HG03460 (cell line): Measurements from ENCODE around the gene KCND1.
A peak's percentile ranks its signal among the peaks of the same experiment; 100 is the strongest.

ENCODE experiments used
- ATAC-seq: cut with Tn5 transposase; IDR thresholded peaks from one replicate; pipeline ENCODE4 v1.9.1; 2021; ENCODE audit not compliant: unreplicated experiment

The KCND1 gene

DNA sequence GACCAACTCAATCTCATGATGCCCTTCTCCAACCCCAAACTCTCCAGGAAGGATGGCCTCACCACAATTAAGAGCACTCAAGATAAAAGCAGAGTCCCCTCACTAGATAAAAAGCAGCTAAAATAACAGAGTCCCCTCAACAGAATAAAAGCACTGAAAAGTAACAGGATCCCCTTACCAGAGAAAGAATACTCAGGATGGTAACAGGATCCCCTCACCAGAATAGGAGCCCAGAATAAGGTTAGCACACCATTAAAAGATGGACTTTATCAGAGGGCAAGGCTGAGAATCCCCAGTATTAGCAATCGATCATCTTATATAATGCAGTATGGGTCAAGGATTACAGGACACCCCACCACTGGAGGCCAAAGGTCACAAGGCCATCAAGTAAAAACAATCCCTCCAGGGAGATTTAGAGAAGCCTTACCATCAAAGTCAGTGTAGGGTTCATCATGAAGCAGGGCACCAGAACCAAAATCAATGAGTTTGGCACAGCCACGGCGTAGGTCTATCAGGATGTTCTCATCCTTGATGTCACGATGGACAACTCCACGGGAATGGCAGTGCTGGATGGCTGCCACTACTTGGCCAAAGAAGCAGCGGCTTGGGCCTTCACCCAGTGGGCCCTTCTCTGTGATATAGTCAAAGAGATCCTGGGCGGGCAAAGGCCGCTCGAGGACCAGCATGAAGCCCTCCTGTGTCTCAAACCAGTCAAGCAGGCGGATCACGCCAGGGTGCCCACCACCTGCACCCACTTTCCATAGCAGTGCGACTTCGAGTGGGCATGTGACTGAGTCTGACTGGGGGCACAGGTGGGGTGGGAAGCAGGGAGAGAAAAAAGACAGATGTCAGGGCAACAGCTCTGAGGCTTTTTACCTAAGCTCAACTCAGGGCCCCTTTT, 56.8 kb downstream of the KCND1 start:
- no peak for ATAC-seq

DNA sequence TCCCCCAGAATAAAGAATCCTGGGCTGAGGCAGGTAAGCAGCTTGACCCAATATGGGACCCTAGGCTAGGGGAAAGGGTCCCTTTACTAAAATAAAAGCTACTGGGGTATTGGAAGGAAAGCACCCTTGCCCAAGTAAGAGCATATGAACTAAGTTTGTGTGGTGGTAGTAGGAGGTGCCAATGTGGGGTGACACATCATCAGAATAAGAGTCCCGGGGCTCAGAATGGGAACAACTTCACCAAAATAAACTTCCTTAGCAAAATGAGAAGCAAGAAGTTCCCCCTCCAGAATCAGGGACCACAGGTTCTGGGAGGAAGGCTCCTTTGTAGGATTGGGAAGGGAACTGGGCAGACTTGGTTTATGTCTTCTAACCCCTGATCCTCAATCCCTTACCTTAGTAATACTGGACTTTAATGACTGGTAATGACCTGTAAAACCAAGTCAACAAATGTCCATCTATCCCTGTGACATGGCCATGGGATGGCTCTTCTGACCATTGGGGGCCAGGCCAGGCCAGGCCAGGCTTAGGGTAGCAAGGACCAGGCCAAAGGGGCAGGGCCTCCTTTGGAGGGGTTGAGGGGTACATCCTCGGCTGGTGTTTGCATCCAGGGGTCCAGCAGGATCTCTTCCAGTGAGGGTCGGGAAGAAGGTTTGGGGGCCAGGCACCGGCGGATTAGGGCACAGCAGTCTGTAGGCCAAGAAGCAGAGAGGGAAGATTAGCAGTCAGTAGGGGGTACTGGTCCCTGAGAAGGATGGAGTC, 57.9 kb downstream of the KCND1 start:
- no peak for ATAC-seq

DNA sequence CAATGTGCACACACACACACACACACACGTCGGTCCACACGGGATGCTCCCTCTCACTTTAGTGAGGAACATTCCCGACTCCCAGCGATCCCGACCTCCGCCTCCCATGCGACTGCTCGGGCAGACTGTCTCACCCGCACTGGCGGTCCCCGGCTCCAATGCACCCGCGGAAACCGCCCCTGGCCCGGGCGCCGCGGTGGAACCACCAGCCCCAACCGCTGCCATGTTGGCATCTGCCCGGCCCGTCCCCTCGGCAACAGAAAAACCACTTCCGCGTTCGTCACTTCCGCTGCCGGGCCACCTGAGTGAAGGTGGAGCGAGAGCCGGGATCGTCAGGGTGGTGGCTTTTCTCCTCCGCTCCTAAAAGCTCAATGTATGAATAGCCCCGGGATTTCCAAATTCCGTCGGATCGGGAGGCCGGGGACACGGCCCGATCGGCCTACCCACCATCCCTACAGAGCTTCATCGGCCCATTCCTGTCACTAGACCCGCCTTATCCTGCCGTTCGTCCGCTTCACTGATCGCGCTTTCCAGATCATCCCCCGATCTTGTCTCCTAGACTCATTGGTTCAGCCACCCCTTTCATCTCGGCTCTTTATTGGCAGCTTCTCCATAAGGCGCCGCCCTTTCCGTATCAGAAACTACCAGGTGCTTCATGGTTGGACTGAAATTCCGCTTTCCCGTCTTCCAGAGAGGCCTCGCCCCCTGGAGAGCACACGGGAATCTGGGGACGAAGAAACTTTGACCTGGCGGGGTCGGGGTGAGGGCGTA, 60.0 kb downstream of the KCND1 start, which contains the start of gene SLC35A2:
Gene SLC35A2 (minus strand): TSS at position 235 of the 771 bp plus-strand sequence. CDS start 10 bp downstream, at position 225.
- ATAC-seq: peak; percentile 71
